CD14-positive monocyte (primary cell): ENCODE measurements around the gene EPHB4. TPM values are rescaled to one million over a fixed set of nuclear protein-coding genes. Genes with fewer than 3 reads are reported as not detected.

Experiments used
- DNase-seq, 3 donors: peaks; one replicate each; pipeline ENCODE4 v3.0.0-alpha.2; 2011 to 2022
- H2AFZ ChIP-seq: 2 replicates; pipeline ENCODE4 v1.6.0; 2012; ENCODE audit warnings: mild to moderate bottlenecking, low read depth, low read length, inconsistent platforms; ENCODE audit not compliant: insufficient read depth, poor library complexity, severe bottlenecking
- H3K27ac ChIP-seq, 2 donors: 1 replicate in 1 of 2; 2 replicates in 1 of 2; pipeline ENCODE4 v1.5.1; 2012 to 2013; ENCODE audit warnings: low read length in 2 of 2, control low read depth in 1 of 2, inconsistent platforms in 1 of 2, low read depth in 1 of 2, mild to moderate bottlenecking in 1 of 2
- H3K27me3 ChIP-seq, 2 donors: one replicate each; pipeline versions ENCODE4 v1.6.0 to v1.6.1; 2011 to 2013; ENCODE audit warnings: low read length in 2 of 2; ENCODE audit not compliant: control insufficient read depth in 2 of 2, insufficient read depth in 2 of 2
- H3K36me3 ChIP-seq, 2 donors: replicated peaks in 1 of 2; 1 replicate in 1 of 2; 2 replicates in 1 of 2; pipeline versions ENCODE4 v1.5.1 to v1.6.1; 2012 to 2013; ENCODE audit warnings: low read length in 2 of 2, control low read depth in 1 of 2, inconsistent platforms in 1 of 2, mild to moderate bottlenecking in 1 of 2; ENCODE audit not compliant: insufficient read depth in 2 of 2, control insufficient read depth in 1 of 2
- H3K4me1 ChIP-seq, 2 donors: 1 replicate in 1 of 2; 2 replicates in 1 of 2; pipeline versions ENCODE4 v1.5.1 to v1.6.1; 2012 to 2013; ENCODE audit warnings: low read length in 2 of 2, control low read depth in 1 of 2, inconsistent platforms in 1 of 2, mild to moderate bottlenecking in 1 of 2, moderate library complexity in 1 of 2; ENCODE audit not compliant: insufficient read depth in 2 of 2, control insufficient read depth in 1 of 2
- H3K4me2 ChIP-seq: replicated peaks from 2 replicates; pipeline ENCODE3; 2012; ENCODE audit warnings: low read length, moderate library complexity, mild to moderate bottlenecking; ENCODE audit not compliant: poor library complexity, severe bottlenecking; ENCODE audit errors: extremely low read depth
- H3K4me3 ChIP-seq, 3 experiments: fragments of 200-600 bp in 1 of 3; sonication (generic) in 1 of 3; replicated peaks in 1 of 3; 1 replicate in 2 of 3; 2 replicates in 1 of 3; pipeline ENCODE4 v1.5.1; 2011 to 2013; ENCODE audit warnings: low read length in 3 of 3, mild to moderate bottlenecking in 3 of 3, control low read depth in 2 of 3, low read depth in 2 of 3, inconsistent platforms in 1 of 3, moderate library complexity in 1 of 3
- H3K79me2 ChIP-seq: 2 replicates; pipeline ENCODE4 v1.6.0; 2012; ENCODE audit warnings: mild to moderate bottlenecking, control low read depth, inconsistent platforms, low read length, moderate library complexity; ENCODE audit not compliant: insufficient read depth
- H3K9ac ChIP-seq: 2 replicates; pipeline ENCODE4 v1.6.0; 2017; ENCODE audit warnings: low read length, mild to moderate bottlenecking; ENCODE audit not compliant: insufficient read depth, poor library complexity, severe bottlenecking
- H3K9me3 ChIP-seq, 2 donors: replicated peaks in 1 of 2; 1 replicate in 1 of 2; 2 replicates in 1 of 2; pipeline versions ENCODE4 v1.5.1 to v1.6.1; 2012 to 2013; ENCODE audit warnings: low read length in 2 of 2, control low read depth in 1 of 2; ENCODE audit not compliant: control insufficient read depth in 1 of 2, insufficient read depth in 1 of 2
- H4K20me1 ChIP-seq: 2 replicates; pipeline ENCODE4 v1.6.0; 2012; ENCODE audit warnings: mild to moderate bottlenecking, low read length, control low read depth, moderate library complexity; ENCODE audit not compliant: insufficient read depth
- H3K27ac Mint-ChIP-seq, 7 donors: one replicate each; pipeline ENCODE4 v1.8.0; 2020; ENCODE audit warnings: mild to moderate bottlenecking in 7 of 7, mixed read lengths in 7 of 7, moderate library complexity in 6 of 7, inconsistent platforms in 2 of 7
- H3K27me3 Mint-ChIP-seq, 3 donors: one replicate each; pipeline ENCODE4 v1.8.0; 2021 to 2022; ENCODE audit warnings: low read depth in 3 of 3, mild to moderate bottlenecking in 3 of 3, mixed read lengths in 3 of 3, moderate library complexity in 3 of 3, inconsistent platforms in 1 of 3
- H3K36me3 Mint-ChIP-seq, 2 donors: one replicate each; pipeline ENCODE4 v1.8.0; 2020; ENCODE audit warnings: mixed read lengths in 2 of 2, inconsistent platforms in 1 of 2, mild to moderate bottlenecking in 1 of 2
- H3K4me1 Mint-ChIP-seq: one replicate; pipeline ENCODE4 v1.8.0; 2020; ENCODE audit warnings: mild to moderate bottlenecking, mixed read lengths
- H3K4me3 Mint-ChIP-seq, 2 donors: one replicate each; pipeline ENCODE4 v1.8.0; 2020; ENCODE audit warnings: mild to moderate bottlenecking in 2 of 2, mixed read lengths in 2 of 2, moderate library complexity in 1 of 2
- H3K9me3 Mint-ChIP-seq, 7 donors: one replicate each; pipeline ENCODE4 v1.8.0; 2020 to 2022; ENCODE audit warnings: mixed read lengths in 7 of 7, mild to moderate bottlenecking in 6 of 7, moderate library complexity in 6 of 7, inconsistent platforms in 2 of 7
- WGBS: methylation state at CpG from one replicate; pipeline ENCODE4 v1.1.5; 2013; ENCODE audit warnings: missing lambda C conversion rate; ENCODE audit not compliant: insufficient coverage; 5-methylcytosine and 5-hydroxymethylcytosine counted together
- intact Hi-C, 2 donors: fragments of 100-400 bp; cut with micrococcal nuclease; formaldehyde crosslinking; loops; one replicate each; pipeline versions ENCODE4 v1.15.0 to v1.15.1; 2023
- polyA plus RNA-seq, 3 donors: library from polyadenylated mRNA; depleted of rRNA in 1 of 3; unstranded in 2 of 3; stranded (reverse) in 1 of 3; fragments of 300-500 nt in 2 of 3; fragments of >200 nt in 1 of 3; fragmentation: Illumina TruSeq in 2 of 3; gene quantifications; 1 replicate in 2 of 3; 2 replicates in 1 of 3; pipeline ENCODE4 v1.2.3, GENCODE V29; 2012 to 2021
- TF ChIP-seq, protein P1 (sequence below): fragments of 200-600 bp; IDR thresholded peaks from one replicate; pipeline ENCODE4 v1.8.0; 2022; ENCODE audit warnings: antibody characterized with exemption, mild to moderate bottlenecking

EPHB4 gene
- polyA plus RNA-seq, 3 donors = 5.0 to 6.5 (median 5.7) TPM

DNA sequence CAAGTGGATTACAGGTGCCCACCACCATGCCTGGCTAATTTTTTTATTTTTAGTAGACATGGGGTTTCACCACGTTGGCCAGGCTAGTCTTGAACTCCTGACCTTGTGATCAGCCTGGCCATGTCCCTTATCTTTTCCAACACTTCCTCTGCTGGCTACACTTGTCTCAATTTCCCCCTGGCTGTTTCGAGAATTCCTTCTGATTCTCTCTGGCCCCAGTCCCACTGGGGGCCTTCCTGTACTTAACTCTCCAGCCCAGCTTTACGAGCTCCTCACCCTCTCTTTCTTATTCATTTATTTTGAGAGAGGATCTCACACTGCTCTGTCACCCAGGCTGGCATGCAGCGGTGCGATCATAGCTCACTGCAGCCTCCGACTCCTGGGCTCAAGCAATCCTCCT, 8.5 kb downstream of the EPHB4 start:
- H3K4me2 ChIP-seq = no peak overlapping the region
- H3K4me3 ChIP-seq = no peak overlapping the region
- H4K20me1 ChIP-seq = no peaks in the 10 kb centered on the region
- H3K9me3 ChIP-seq = no peaks in the 10 kb centered on the region
- peaks cover 21 to 28% of the 10 kb centered on the region in 2 donors for H3K4me1 ChIP-seq
- Mint-ChIP-seq H3K4me1 (peaks cover 25% of the 10 kb centered on the region), H3K9me3 (peaks cover 0 to 1% (median 0%) of the 10 kb centered on the region in 7 donors), H3K4me3 (no peak overlapping the region), H3K27me3 (peaks cover 2 to 6% (median 4%) of the 10 kb centered on the region in 3 donors), H3K27ac (no peak overlapping the region), H3K36me3 (peaks cover 0 to 2% of the 10 kb centered on the region in 2 donors)
- DNase-seq = no peak
- intact Hi-C loops = no loop called here
- no peaks in the 10 kb centered on the region for H3K36me3 ChIP-seq
- WGBS = 79% methylated on average over 4 of the region's 6 CpGs
- no peak overlapping the region for H3K27ac ChIP-seq
- H3K79me2 ChIP-seq = no peaks in the 10 kb centered on the region
- H2AFZ ChIP-seq = no peak overlapping the region
- no peaks in the 10 kb centered on the region for H3K27me3 ChIP-seq
- TF ChIP-seq, protein P1, sequence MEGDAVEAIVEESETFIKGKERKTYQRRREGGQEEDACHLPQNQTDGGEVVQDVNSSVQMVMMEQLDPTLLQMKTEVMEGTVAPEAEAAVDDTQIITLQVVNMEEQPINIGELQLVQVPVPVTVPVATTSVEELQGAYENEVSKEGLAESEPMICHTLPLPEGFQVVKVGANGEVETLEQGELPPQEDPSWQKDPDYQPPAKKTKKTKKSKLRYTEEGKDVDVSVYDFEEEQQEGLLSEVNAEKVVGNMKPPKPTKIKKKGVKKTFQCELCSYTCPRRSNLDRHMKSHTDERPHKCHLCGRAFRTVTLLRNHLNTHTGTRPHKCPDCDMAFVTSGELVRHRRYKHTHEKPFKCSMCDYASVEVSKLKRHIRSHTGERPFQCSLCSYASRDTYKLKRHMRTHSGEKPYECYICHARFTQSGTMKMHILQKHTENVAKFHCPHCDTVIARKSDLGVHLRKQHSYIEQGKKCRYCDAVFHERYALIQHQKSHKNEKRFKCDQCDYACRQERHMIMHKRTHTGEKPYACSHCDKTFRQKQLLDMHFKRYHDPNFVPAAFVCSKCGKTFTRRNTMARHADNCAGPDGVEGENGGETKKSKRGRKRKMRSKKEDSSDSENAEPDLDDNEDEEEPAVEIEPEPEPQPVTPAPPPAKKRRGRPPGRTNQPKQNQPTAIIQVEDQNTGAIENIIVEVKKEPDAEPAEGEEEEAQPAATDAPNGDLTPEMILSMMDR = no peak
- H3K9ac ChIP-seq = no peak overlapping the region

DNA sequence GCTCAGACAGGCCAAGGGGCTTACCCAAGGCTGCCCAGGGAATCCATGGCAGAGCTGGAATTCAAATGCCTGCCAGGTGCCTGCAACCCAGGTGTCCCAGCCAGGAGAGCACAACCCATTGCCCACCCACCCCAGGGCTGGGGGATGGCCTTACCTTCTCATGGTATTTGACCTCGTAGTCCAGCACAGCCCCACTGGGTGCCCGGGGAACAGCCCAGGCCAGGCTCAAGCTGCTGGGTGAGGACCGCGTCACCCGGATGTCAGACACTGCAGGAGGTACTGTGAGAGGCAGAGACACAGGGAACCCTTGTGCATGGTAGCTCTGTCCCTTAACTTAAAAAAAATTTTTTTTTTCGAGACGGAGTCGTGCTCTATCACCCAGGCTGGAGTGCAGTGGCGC, 9.0 kb downstream of the EPHB4 start:
- Mint-ChIP-seq H3K4me1 (peaks cover 30% of the 10 kb centered on the region), H3K27me3 (peaks cover 2 to 6% (median 4%) of the 10 kb centered on the region in 3 donors), H3K4me3 (no peak overlapping the region), H3K9me3 (peaks cover 0 to 1% (median 0%) of the 10 kb centered on the region in 7 donors), H3K27ac (no peak overlapping the region), H3K36me3 (peaks cover 0 to 2% of the 10 kb centered on the region in 2 donors)
- Histone ChIP-seq H3K4me1 (peaks cover 26 to 32% of the 10 kb centered on the region in 2 donors), H2AFZ (no peak overlapping the region), H3K79me2 (no peaks in the 10 kb centered on the region), H3K4me2 (no peak overlapping the region), H3K27ac (no peak overlapping the region), H3K4me3 (no peak overlapping the region), H3K36me3 (no peaks in the 10 kb centered on the region), H3K9me3 (no peaks in the 10 kb centered on the region), H4K20me1 (no peaks in the 10 kb centered on the region), H3K9ac (no peak overlapping the region), H3K27me3 (no peaks in the 10 kb centered on the region)
- intact Hi-C loops = no loop called here
- DNase-seq = no peak
- TF ChIP-seq, protein P1 = no peak
- WGBS = 97% methylated on average over 9 of the region's 9 CpGs
